ENCODE results near the gene PPP1R8. TPM values are rescaled to one million over a fixed set of nuclear protein-coding genes. Genes with fewer than 3 reads are reported as not detected.

Gene PPP1R8
- total RNA-seq, 1 experiment from 2014 or later: 29.6 TPM

GRCh38 chr1:27831568-27832410, 1.2 kb downstream of the PPP1R8 start:
- BruUV-seq (replicated peaks): no TSS peak
- CTCF ChIA-PET: interaction anchor here (0.6 kb wide), 4 partner anchors 32 to 223 kb away, joined by 3 to 5 read pairs (median 4); no protein-coding TSS in a partner anchor

GRCh38 chr1:27832762-27833161, 2.2 kb downstream of the PPP1R8 start:
- DNase-seq: no peak
- H3K4me3 Mint-ChIP-seq (ENCODE audit: low read depth, unreplicated experiment): peak overlapping the region; percentile 88
- no peak overlapping the region for H3K27ac Mint-ChIP-seq (ENCODE audit: unreplicated experiment)
- no peaks in the 10 kb centered on the region for H3K4me1 Mint-ChIP-seq (ENCODE audit: low read depth, unreplicated experiment)
- no peak for TF ChIP-seq CTCF (IDR thresholded peaks at IDR 0.05; ENCODE audit: unreplicated experiment)
- no TSS peak for BruUV-seq (replicated peaks)
- no peaks in the 10 kb centered on the region for H3K27me3 Mint-ChIP-seq (ENCODE audit: unreplicated experiment)
- H3K9me3 Mint-ChIP-seq (ENCODE audit: low read depth, unreplicated experiment): no peaks in the 10 kb centered on the region
- intact Hi-C loops (cut with micrococcal nuclease; ENCODE audit: unreplicated experiment): no loop called here
- CTCF ChIA-PET: interaction anchor here (0.6 kb wide), 1 partner anchor 85 kb away, joined by 4 read pairs; no protein-coding TSS in a partner anchor
- H3K36me3 Mint-ChIP-seq (ENCODE audit: insufficient read depth, unreplicated experiment): peaks cover 25% of the 10 kb centered on the region

More at GRCh38 chr1:27831568-27832410, 1.2 kb downstream of the PPP1R8 start:
- no peaks in the 10 kb centered on the region for H3K27me3 Mint-ChIP-seq (ENCODE audit: unreplicated experiment)
- H3K9me3 Mint-ChIP-seq (ENCODE audit: low read depth, unreplicated experiment): no peaks in the 10 kb centered on the region
- intact Hi-C loops (cut with micrococcal nuclease; ENCODE audit: unreplicated experiment): no loop called here
- no peak for TF ChIP-seq CTCF (IDR thresholded peaks at IDR 0.05; ENCODE audit: unreplicated experiment)
- peak overlapping the region; percentile 75 for H3K27ac Mint-ChIP-seq (ENCODE audit: unreplicated experiment)
- peaks cover 25% of the 10 kb centered on the region for H3K36me3 Mint-ChIP-seq (ENCODE audit: insufficient read depth, unreplicated experiment)
- DNase-seq: no peak
- no peaks in the 10 kb centered on the region for H3K4me1 Mint-ChIP-seq (ENCODE audit: low read depth, unreplicated experiment)
- H3K4me3 Mint-ChIP-seq (ENCODE audit: low read depth, unreplicated experiment): peak overlapping the region; percentile 88

- TF ChIP-seq CTCF (IDR thresholded peaks at IDR 0.05; ENCODE audit: unreplicated experiment): no peak
- no peak overlapping the region for H3K27ac Mint-ChIP-seq (ENCODE audit: unreplicated experiment)
- H3K27me3 Mint-ChIP-seq (ENCODE audit: unreplicated experiment): no peaks in the 10 kb centered on the region
- no peaks in the 10 kb centered on the region for H3K4me1 Mint-ChIP-seq (ENCODE audit: low read depth, unreplicated experiment)
- no peak overlapping the region for H3K4me3 Mint-ChIP-seq (ENCODE audit: low read depth, unreplicated experiment)
- intact Hi-C loops (cut with micrococcal nuclease; ENCODE audit: unreplicated experiment): no loop called here
- peaks cover 25% of the 10 kb centered on the region for H3K36me3 Mint-ChIP-seq (ENCODE audit: insufficient read depth, unreplicated experiment)
- DNase-seq: no peak
- CTCF ChIA-PET: no interaction called here
- H3K9me3 Mint-ChIP-seq (ENCODE audit: low read depth, unreplicated experiment): no peaks in the 10 kb centered on the region
- no TSS peak for BruUV-seq (replicated peaks)
These were observed 2.9 kb downstream of the PPP1R8 start for GRCh38 chr1:27833470-27833869.

- Mint-ChIP-seq H3K36me3 (ENCODE audit: insufficient read depth, unreplicated experiment) (peaks cover 30% of the 10 kb centered on the region), H3K4me3 (ENCODE audit: low read depth, unreplicated experiment) (no peak overlapping the region), H3K4me1 (ENCODE audit: low read depth, unreplicated experiment) (no peaks in the 10 kb centered on the region), H3K27ac (ENCODE audit: unreplicated experiment) (no peak overlapping the region), H3K9me3 (ENCODE audit: low read depth, unreplicated experiment) (no peaks in the 10 kb centered on the region), H3K27me3 (ENCODE audit: unreplicated experiment) (no peaks in the 10 kb centered on the region)
- CTCF ChIA-PET: interaction anchor here (0.6 kb wide), 1 partner anchor 9 kb away, joined by 4 read pairs; no protein-coding TSS in a partner anchor
- no peak for DNase-seq
- BruUV-seq (replicated peaks): no TSS peak
- TF ChIP-seq CTCF (IDR thresholded peaks at IDR 0.05; ENCODE audit: unreplicated experiment): no peak
- intact Hi-C loops (cut with micrococcal nuclease; ENCODE audit: unreplicated experiment): no loop called here
These were observed 4.5 kb downstream of the PPP1R8 start for GRCh38 chr1:27835046-27835445.

All from Calu3 (cell line).